SK-N-SH (cell line): ENCODE results near the gene NADK.

Experiments used
- CHD2 ChIP-seq: fragments of 150-350 bp; IDR thresholded peaks from 2 replicates; pipeline ENCODE4 v1.6.1; 2018; ENCODE audit warnings: low read length; ENCODE audit not compliant: partially characterized antibody
- ELF1 ChIP-seq: IDR thresholded peaks from 2 replicates; pipeline ENCODE4 v1.4.0; 2012
- EP300 ChIP-seq, 2 experiments: IDR thresholded peaks; 2 replicates each; pipeline versions ENCODE4 v1.4.0 to v1.6.1; 2012; ENCODE audit warnings: borderline replicate concordance in 1 of 2, low read depth in 1 of 2, low read length in 1 of 2
- GATA2 ChIP-seq: sonication (generic); formaldehyde crosslinking; IDR thresholded peaks from 2 replicates; pipeline ENCODE4 v1.5.0; 2020; ENCODE audit warnings: mild to moderate bottlenecking, missing genetic modification reagents
- JUND ChIP-seq: IDR thresholded peaks from 2 replicates; pipeline ENCODE4 v1.4.0; 2012
- POLR2AphosphoS5 ChIP-seq: IDR thresholded peaks from 2 replicates; pipeline ENCODE4 v1.6.1; 2012; ENCODE audit warnings: low read depth, low read length
- RAD21 ChIP-seq: IDR thresholded peaks from 2 replicates; pipeline ENCODE4 v1.6.1; 2012; ENCODE audit warnings: mild to moderate bottlenecking, low read length
- REST ChIP-seq: IDR thresholded peaks from 2 replicates; pipeline ENCODE4 v1.6.1; 2012; ENCODE audit warnings: mild to moderate bottlenecking, low read depth, low read length, moderate library complexity
- RFX5 ChIP-seq: IDR thresholded peaks from 2 replicates; pipeline ENCODE4 v1.6.1; 2012; ENCODE audit warnings: mild to moderate bottlenecking, improper control_type of control experiment, low read length
- SIN3A ChIP-seq: IDR thresholded peaks from 2 replicates; pipeline ENCODE4 v1.6.1; 2012; ENCODE audit warnings: low read depth, mild to moderate bottlenecking, low read length, moderate library complexity, borderline replicate concordance
- YY1 ChIP-seq: IDR thresholded peaks from 2 replicates; pipeline ENCODE4 v1.4.0; 2012; ENCODE audit warnings: low read depth, mild to moderate bottlenecking
- TF ChIP-seq, protein P1 (sequence below): IDR thresholded peaks from 2 replicates; pipeline ENCODE4 v1.4.0; 2012; ENCODE audit warnings: low read depth
- TF ChIP-seq, protein P2 (sequence below): fragments of 200-600 bp; sonication (generic); IDR thresholded peaks from 2 replicates; pipeline ENCODE4 v1.6.1; 2017; ENCODE audit warnings: antibody characterized with exemption, mild to moderate bottlenecking, moderate library complexity
- TF ChIP-seq, protein P3 (sequence below): IDR thresholded peaks from 2 replicates; pipeline ENCODE4; 2012

- TF ChIP-seq REST: no peak
- TF ChIP-seq, protein P1, sequence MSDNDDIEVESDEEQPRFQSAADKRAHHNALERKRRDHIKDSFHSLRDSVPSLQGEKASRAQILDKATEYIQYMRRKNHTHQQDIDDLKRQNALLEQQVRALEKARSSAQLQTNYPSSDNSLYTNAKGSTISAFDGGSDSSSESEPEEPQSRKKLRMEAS: no peak
- TF ChIP-seq, protein P2, sequence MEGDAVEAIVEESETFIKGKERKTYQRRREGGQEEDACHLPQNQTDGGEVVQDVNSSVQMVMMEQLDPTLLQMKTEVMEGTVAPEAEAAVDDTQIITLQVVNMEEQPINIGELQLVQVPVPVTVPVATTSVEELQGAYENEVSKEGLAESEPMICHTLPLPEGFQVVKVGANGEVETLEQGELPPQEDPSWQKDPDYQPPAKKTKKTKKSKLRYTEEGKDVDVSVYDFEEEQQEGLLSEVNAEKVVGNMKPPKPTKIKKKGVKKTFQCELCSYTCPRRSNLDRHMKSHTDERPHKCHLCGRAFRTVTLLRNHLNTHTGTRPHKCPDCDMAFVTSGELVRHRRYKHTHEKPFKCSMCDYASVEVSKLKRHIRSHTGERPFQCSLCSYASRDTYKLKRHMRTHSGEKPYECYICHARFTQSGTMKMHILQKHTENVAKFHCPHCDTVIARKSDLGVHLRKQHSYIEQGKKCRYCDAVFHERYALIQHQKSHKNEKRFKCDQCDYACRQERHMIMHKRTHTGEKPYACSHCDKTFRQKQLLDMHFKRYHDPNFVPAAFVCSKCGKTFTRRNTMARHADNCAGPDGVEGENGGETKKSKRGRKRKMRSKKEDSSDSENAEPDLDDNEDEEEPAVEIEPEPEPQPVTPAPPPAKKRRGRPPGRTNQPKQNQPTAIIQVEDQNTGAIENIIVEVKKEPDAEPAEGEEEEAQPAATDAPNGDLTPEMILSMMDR: no peak
- TF ChIP-seq ELF1: no peak
- no peak for TF ChIP-seq CHD2
- no peak for TF ChIP-seq RAD21
- peak; percentile 41 for TF ChIP-seq GATA2 (CRISPR knock-in tag)
- TF ChIP-seq SIN3A: no peak
- TF ChIP-seq, protein P3, sequence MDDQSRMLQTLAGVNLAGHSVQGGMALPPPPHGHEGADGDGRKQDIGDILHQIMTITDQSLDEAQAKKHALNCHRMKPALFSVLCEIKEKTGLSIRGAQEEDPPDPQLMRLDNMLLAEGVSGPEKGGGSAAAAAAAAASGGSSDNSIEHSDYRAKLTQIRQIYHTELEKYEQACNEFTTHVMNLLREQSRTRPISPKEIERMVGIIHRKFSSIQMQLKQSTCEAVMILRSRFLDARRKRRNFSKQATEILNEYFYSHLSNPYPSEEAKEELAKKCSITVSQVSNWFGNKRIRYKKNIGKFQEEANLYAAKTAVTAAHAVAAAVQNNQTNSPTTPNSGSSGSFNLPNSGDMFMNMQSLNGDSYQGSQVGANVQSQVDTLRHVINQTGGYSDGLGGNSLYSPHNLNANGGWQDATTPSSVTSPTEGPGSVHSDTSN: no peak
- no peak for TF ChIP-seq YY1
- no peak for TF ChIP-seq JUND
- peak in 1 of 2 experiments; percentile 23; a peak in 1 of 4 replicates for TF ChIP-seq EP300 (IDR thresholded peaks at IDR 0.05; ENCODE audit: borderline replicate concordance in 1 of 2, low read depth in 1 of 2, low read length in 1 of 2)
- TF ChIP-seq POLR2AphosphoS5: no peak; the same call in 1 of the 2 replicates
- TF ChIP-seq RFX5: no peak
Measured at GRCh38 chr1:1780598-1781525, 2.6 kb upstream of the NADK start.
